HEK293 (cell line): ENCODE measurements around the gene XRCC2.

Experiments
- CTCF ChIA-PET: fragments of 350-600 bp; formaldehyde crosslinking; extraction: SDS; loops from one replicate; lab custom pipeline; 2021; ENCODE audit warnings: antibody characterized with exemption; lab: Yijun Ruan, JAX
- POLR2A ChIA-PET: fragments of 300-600 bp; formaldehyde crosslinking; extraction: SDS; loops from one replicate; lab custom pipeline; 2020; ENCODE audit warnings: antibody characterized with exemption, inconsistent platforms; lab: Yijun Ruan, JAX
- H3K27ac ChIP-seq: fragments of 200-500 bp; sonication (Bioruptor generic); 2 replicates; pipeline ENCODE4 v1.5.1; 2014; ENCODE audit warnings: low read depth, low read length, control low read depth, inconsistent platforms; ENCODE audit errors: extremely low read depth
- H3K36me3 ChIP-seq, 2 experiments: fragments of 200-500 bp in 1 of 2; sonication (Bioruptor generic) in 1 of 2; 1 replicate in 1 of 2; 2 replicates in 1 of 2; pipeline ENCODE4 v1.5.1; 2014 to 2017; ENCODE audit warnings: inconsistent platforms in 2 of 2, low read length in 2 of 2; ENCODE audit not compliant: control insufficient read depth in 2 of 2, insufficient read depth in 1 of 2
- H3K4me1 ChIP-seq: fragments of 200-500 bp; sonication (Bioruptor generic); 2 replicates; pipeline ENCODE4 v1.5.1; 2014; ENCODE audit warnings: mild to moderate bottlenecking, low read length, inconsistent platforms; ENCODE audit not compliant: control insufficient read depth, insufficient read depth
- H3K4me3 ChIP-seq: 2 replicates; pipeline ENCODE4 v1.5.1; 2011; ENCODE audit warnings: low read depth, mild to moderate bottlenecking, control low read depth, low read length, moderate library complexity
- H3K9me3 ChIP-seq: fragments of 200-500 bp; sonication (Bioruptor generic); 2 replicates; pipeline ENCODE4 v1.5.1; 2014; ENCODE audit warnings: low read depth, low read length, inconsistent platforms; ENCODE audit not compliant: control insufficient read depth, insufficient read depth
- GLIS1 ChIP-seq: fragments of 450-650 bp; formaldehyde crosslinking; IDR thresholded peaks from 2 replicates; pipeline ENCODE4 v1.5.1; 2016; ENCODE audit warnings: missing biosample characterization, missing genetic modification characterization
- GLIS2 ChIP-seq: fragments of 450-650 bp; formaldehyde crosslinking; IDR thresholded peaks from 2 replicates; pipeline ENCODE4 v1.5.1; 2016; ENCODE audit warnings: missing biosample characterization, missing genetic modification characterization
- KLF1 ChIP-seq: fragments of 450-650 bp; formaldehyde crosslinking; IDR thresholded peaks from 2 replicates; pipeline ENCODE4 v1.5.1; 2016; ENCODE audit warnings: missing biosample characterization, missing genetic modification characterization
- KLF7 ChIP-seq: fragments of 450-650 bp; formaldehyde crosslinking; IDR thresholded peaks from 2 replicates; pipeline ENCODE4 v1.5.1; 2016; ENCODE audit warnings: missing biosample characterization, missing genetic modification characterization, borderline replicate concordance
- KLF8 ChIP-seq: fragments of 450-650 bp; formaldehyde crosslinking; IDR thresholded peaks from 2 replicates; pipeline ENCODE4 v1.5.1; 2016; ENCODE audit warnings: missing biosample characterization, missing genetic modification characterization
- SALL2 ChIP-seq: fragments of 450-650 bp; formaldehyde crosslinking; IDR thresholded peaks from 2 replicates; pipeline ENCODE4 v1.5.0; 2017; ENCODE audit warnings: missing biosample characterization, mild to moderate bottlenecking, missing genetic modification characterization, borderline replicate concordance
- SP3 ChIP-seq: fragments of 450-650 bp; formaldehyde crosslinking; IDR thresholded peaks from 2 replicates; pipeline ENCODE4 v1.5.1; 2016; ENCODE audit warnings: missing biosample characterization, missing genetic modification characterization
- TRIM28 ChIP-seq: IDR thresholded peaks from 2 replicates; pipeline ENCODE4 v1.6.1; 2011; ENCODE audit warnings: low read length, control low read depth, borderline replicate concordance
- YY2 ChIP-seq: fragments of 450-650 bp; formaldehyde crosslinking; IDR thresholded peaks from 2 replicates; pipeline ENCODE4 v1.5.1; 2016; ENCODE audit warnings: missing biosample characterization, missing genetic modification characterization
- ZBTB17 ChIP-seq: fragments of 450-650 bp; formaldehyde crosslinking; IDR thresholded peaks from 2 replicates; pipeline ENCODE4 v1.5.1; 2016; ENCODE audit warnings: missing biosample characterization, missing genetic modification characterization
- ZBTB21 ChIP-seq: fragments of 450-650 bp; formaldehyde crosslinking; IDR thresholded peaks from 2 replicates; pipeline ENCODE4 v1.5.1; 2017; ENCODE audit warnings: missing biosample characterization, missing genetic modification characterization
- ZBTB26 ChIP-seq: fragments of 450-650 bp; formaldehyde crosslinking; optimal IDR thresholded peaks from 2 replicates; pipeline ENCODE3; 2016; ENCODE audit warnings: missing biosample characterization, mild to moderate bottlenecking, missing genetic modification characterization
- ZBTB44 ChIP-seq: fragments of 450-650 bp; IDR thresholded peaks from 2 replicates; pipeline ENCODE4 v1.5.1; 2018; ENCODE audit warnings: missing biosample characterization, mild to moderate bottlenecking, missing genetic modification characterization
- ZBTB48 ChIP-seq: fragments of 450-650 bp; formaldehyde crosslinking; IDR thresholded peaks from 2 replicates; pipeline ENCODE4 v1.5.1; 2016; ENCODE audit warnings: missing biosample characterization, missing genetic modification characterization
- ZFP69B ChIP-seq: fragments of 450-650 bp; formaldehyde crosslinking; IDR thresholded peaks from 2 replicates; pipeline ENCODE4 v1.5.1; 2016; ENCODE audit warnings: missing biosample characterization, missing genetic modification characterization
- ZNF140 ChIP-seq: fragments of 450-650 bp; formaldehyde crosslinking; IDR thresholded peaks from 2 replicates; pipeline ENCODE4 v1.5.1; 2016; ENCODE audit warnings: missing biosample characterization, missing genetic modification characterization
- ZNF214 ChIP-seq: fragments of 450-650 bp; formaldehyde crosslinking; IDR thresholded peaks from 2 replicates; pipeline ENCODE4 v1.5.1; 2017; ENCODE audit warnings: missing biosample characterization, mild to moderate bottlenecking, missing genetic modification characterization, borderline replicate concordance
- ZNF341 ChIP-seq: fragments of 450-650 bp; formaldehyde crosslinking; IDR thresholded peaks from 2 replicates; pipeline ENCODE4; 2016; ENCODE audit warnings: low read depth, missing biosample characterization, missing genetic modification characterization
- ZNF350 ChIP-seq: fragments of 450-650 bp; formaldehyde crosslinking; IDR thresholded peaks from 2 replicates; pipeline ENCODE4 v1.5.0; 2017; ENCODE audit warnings: missing biosample characterization, mild to moderate bottlenecking, missing genetic modification characterization
- ZNF391 ChIP-seq: fragments of 450-650 bp; formaldehyde crosslinking; IDR thresholded peaks from 2 replicates; pipeline ENCODE4 v1.5.1; 2016; ENCODE audit warnings: low read depth, missing biosample characterization, missing genetic modification characterization, borderline replicate concordance
- ZNF48 ChIP-seq: fragments of 450-650 bp; formaldehyde crosslinking; IDR thresholded peaks from 2 replicates; pipeline ENCODE4 v1.5.1; 2016; ENCODE audit warnings: missing biosample characterization, missing genetic modification characterization
- ZNF510 ChIP-seq: fragments of 450-650 bp; formaldehyde crosslinking; IDR thresholded peaks from 2 replicates; pipeline ENCODE4 v1.5.1; 2018; ENCODE audit warnings: mild to moderate bottlenecking, missing genetic modification characterization, missing biosample characterization; ENCODE audit not compliant: insufficient replicate concordance
- ZNF514 ChIP-seq: fragments of 450-650 bp; formaldehyde crosslinking; IDR thresholded peaks from 2 replicates; pipeline ENCODE4 v1.5.1; 2016; ENCODE audit warnings: missing biosample characterization, missing genetic modification characterization
- ZNF529 ChIP-seq: fragments of 450-650 bp; formaldehyde crosslinking; IDR thresholded peaks from 2 replicates; pipeline ENCODE4 v1.5.1; 2017; ENCODE audit warnings: missing genetic modification characterization, missing biosample characterization; ENCODE audit not compliant: insufficient replicate concordance
- ZNF555 ChIP-seq: fragments of 450-650 bp; formaldehyde crosslinking; conservative IDR thresholded peaks from 2 replicates; pipeline ENCODE4 v1.5.1; 2017; ENCODE audit warnings: missing biosample characterization, mild to moderate bottlenecking, missing genetic modification characterization, inconsistent platforms
- ZNF596 ChIP-seq: fragments of 450-650 bp; IDR thresholded peaks from 2 replicates; pipeline ENCODE4 v1.5.0; 2018; ENCODE audit warnings: missing biosample characterization, mild to moderate bottlenecking, missing genetic modification characterization, moderate library complexity
- ZNF610 ChIP-seq: fragments of 450-650 bp; formaldehyde crosslinking; IDR thresholded peaks from 2 replicates; pipeline ENCODE4 v1.5.1; 2016; ENCODE audit warnings: missing biosample characterization, missing genetic modification characterization, borderline replicate concordance
- ZNF624 ChIP-seq: fragments of 450-650 bp; formaldehyde crosslinking; IDR thresholded peaks from 2 replicates; pipeline ENCODE4 v1.5.1; 2017; ENCODE audit warnings: missing biosample characterization, missing genetic modification characterization
- ZNF629 ChIP-seq: fragments of 450-650 bp; formaldehyde crosslinking; IDR thresholded peaks from 2 replicates; pipeline ENCODE4 v1.5.1; 2017; ENCODE audit warnings: missing biosample characterization, missing genetic modification characterization
- ZNF707 ChIP-seq: fragments of 450-650 bp; formaldehyde crosslinking; IDR thresholded peaks from 2 replicates; pipeline ENCODE4 v1.5.1; 2016; ENCODE audit warnings: missing biosample characterization, missing genetic modification characterization
- ZNF768 ChIP-seq: fragments of 450-650 bp; formaldehyde crosslinking; IDR thresholded peaks from 2 replicates; pipeline ENCODE4 v1.5.1; 2018; ENCODE audit warnings: missing biosample characterization, mild to moderate bottlenecking, missing genetic modification characterization
- ZNF776 ChIP-seq: fragments of 450-650 bp; formaldehyde crosslinking; IDR thresholded peaks from 2 replicates; pipeline ENCODE4 v1.5.0; 2017; ENCODE audit warnings: missing biosample characterization, missing genetic modification characterization, borderline replicate concordance
- ZNF785 ChIP-seq: fragments of 450-650 bp; formaldehyde crosslinking; IDR thresholded peaks from 2 replicates; pipeline ENCODE4 v1.5.1; 2016; ENCODE audit warnings: missing biosample characterization, missing genetic modification characterization
- ZNF791 ChIP-seq: fragments of 450-650 bp; formaldehyde crosslinking; IDR thresholded peaks from 2 replicates; pipeline ENCODE4 v1.5.1; 2016; ENCODE audit warnings: missing biosample characterization, missing genetic modification characterization
- ZSCAN5A ChIP-seq: fragments of 450-650 bp; formaldehyde crosslinking; IDR thresholded peaks from 2 replicates; pipeline ENCODE4 v1.5.1; 2016; ENCODE audit warnings: missing biosample characterization, missing genetic modification characterization

XRCC2 gene

GRCh38 chr7:152675759-152676636, at the start of gene XRCC2:
Gene XRCC2 (minus strand): TSS chr7:152676141. CDS start chr7:152676079, 62 bp downstream.
- Histone ChIP-seq H3K4me1 (no peaks in the 10 kb centered on the region), H3K4me3 (peak within 1 kb of the TSS; percentile 90), H3K36me3 (peaks cover 0 to 19% of the 10 kb centered on the region in 2 experiments; a peak in 2 of 3 replicates), H3K9me3 (no peaks in the 10 kb centered on the region), H3K27ac (peak within 1 kb of the TSS; percentile 70)
- ChIA-PET POLR2A (interaction anchor here (0.8 to 1.0 kb wide), 2 partner anchors 10 to 23 kb away, joined by 3 to 4 read pairs; no protein-coding TSS in a partner anchor), CTCF (no interaction called here)
- TF ChIP-seq YY2 (tag by site-specific recombination) (peak; percentile 43; the same call in 1 of the 2 replicates), ZSCAN5A (tag by site-specific recombination) (peak; percentile 52; the same call in 1 of the 2 replicates), ZNF707 (no peak), ZBTB44 (peak; percentile 27; the same call in 1 of the 2 replicates), ZNF214 (tag by site-specific recombination) (no peak), ZNF350 (tag by site-specific recombination) (no peak), ZNF391 (tag by site-specific recombination) (peak; percentile 48; the same call in 1 of the 2 replicates), ZNF140 (no peak), ZNF48 (tag by site-specific recombination) (no peak), GLIS2 (tag by site-specific recombination) (peak; percentile 95), ZNF596 (tag by site-specific recombination) (0 out of 2 replicates have a peak, but pooled peaks have one; percentile 6), ZNF629 (peak; percentile 98), ZBTB26 (tag by site-specific recombination) (peak; percentile 81), TRIM28 (no peak), ZNF341 (no peak), ZNF768 (tag by site-specific recombination) (no peak), ZBTB21 (tag by site-specific recombination) (peak; percentile 93), ZNF791 (tag by site-specific recombination) (no peak), ZFP69B (tag by site-specific recombination) (peak; percentile 51; the same call in 1 of the 2 replicates), ZBTB17 (tag by site-specific recombination) (0 out of 2 replicates have a peak, but pooled peaks have one; percentile 37), ZNF529 (tag by site-specific recombination) (no peak), ZNF776 (tag by site-specific recombination) (no peak), ZNF624 (tag by site-specific recombination) (no peak; the same call in 1 of the 2 replicates), SALL2 (tag by site-specific recombination) (no peak), ZNF510 (tag by site-specific recombination) (no peak), ZBTB48 (tag by site-specific recombination) (peak; percentile 31; the same call in 1 of the 2 replicates), ZNF785 (no peak), ZNF555 (no peak), KLF1 (tag by site-specific recombination) (no peak), SP3 (tag by site-specific recombination) (peak; percentile 88), ZNF610 (0 out of 2 replicates have a peak, but pooled peaks have one; percentile 38), KLF8 (tag by site-specific recombination) (peak; percentile 73; the same call in 1 of the 2 replicates), KLF7 (tag by site-specific recombination) (0 out of 2 replicates have a peak, but pooled peaks have one; percentile 54), GLIS1 (peak; percentile 98), ZNF514 (no peak)
